SH-SY5Y (cell line): ENCODE measurements around the gene KIRREL1.

Experiments
- GATA2 ChIP-seq: IDR thresholded peaks from 2 replicates; pipeline ENCODE4 v1.6.1; 2011; ENCODE audit warnings: mild to moderate bottlenecking, low read depth, low read length
- GATA3 ChIP-seq: IDR thresholded peaks from 2 replicates; pipeline ENCODE4 v1.6.1; 2011; ENCODE audit warnings: low read depth, mild to moderate bottlenecking, low read length, moderate library complexity

GRCh38 chr1:158099185-158099584, 105.7 kb downstream of the KIRREL1 start:
- TF ChIP-seq GATA2 (no peak), GATA3 (no peak)
